Spleen (tissue), 11 donors: ENCODE measurements around the gene PLCH1. TPM values are rescaled to one million over a fixed set of nuclear protein-coding genes. Genes with fewer than 3 reads are reported as not detected.

ENCODE experiments used
- DNase-seq: peaks from one replicate; pipeline ENCODE4 v3.0.0-alpha.2; 2020
- H3K27ac ChIP-seq, 8 donors: fragments of 200-600 bp; sonication (generic) in 7 of 8; 1 replicate in 4 of 8; 2 replicates in 4 of 8; pipeline versions ENCODE4 v1.5.0 to v1.8.0; 2016 to 2021; ENCODE audit warnings: inconsistent platforms in 4 of 8, mild to moderate bottlenecking in 4 of 8, moderate library complexity in 1 of 8
- H3K27me3 ChIP-seq, 7 donors: fragments of 200-600 bp; sonication (generic) in 6 of 7; replicated peaks in 1 of 7; 1 replicate in 4 of 7; 2 replicates in 3 of 7; pipeline versions ENCODE4 v1.5.0 to v1.8.0; 2016 to 2021; ENCODE audit warnings: inconsistent platforms in 3 of 7, mild to moderate bottlenecking in 1 of 7
- H3K36me3 ChIP-seq, 6 donors: fragments of 200-600 bp; sonication (generic) in 5 of 6; 1 replicate in 4 of 6; 2 replicates in 2 of 6; pipeline versions ENCODE4 v1.5.0 to v1.8.0; 2016 to 2021; ENCODE audit warnings: inconsistent platforms in 2 of 6
- H3K4me1 ChIP-seq, 6 donors: fragments of 200-600 bp; sonication (generic) in 5 of 6; 1 replicate in 3 of 6; 2 replicates in 3 of 6; pipeline versions ENCODE4 v1.5.0 to v1.8.0; 2016 to 2021; ENCODE audit warnings: inconsistent platforms in 3 of 6
- H3K4me3 ChIP-seq, 8 donors: fragments of 200-600 bp; sonication (generic) in 7 of 8; 1 replicate in 4 of 8; 2 replicates in 4 of 8; pipeline versions ENCODE4 v1.5.0 to v1.8.0; 2016 to 2021; ENCODE audit warnings: inconsistent platforms in 4 of 8, mild to moderate bottlenecking in 4 of 8, moderate library complexity in 2 of 8
- H3K9me3 ChIP-seq, 8 donors: fragments of 200-600 bp; sonication (generic) in 7 of 8; 1 replicate in 4 of 8; 2 replicates in 4 of 8; pipeline versions ENCODE4 v1.5.0 to v1.8.0; 2016 to 2021; ENCODE audit warnings: inconsistent platforms in 4 of 8
- CTCF ChIP-seq, 11 experiments: fragments of 200-600 bp in 7 of 11; fragments of 450-650 bp in 4 of 11; sonication (generic) in 4 of 11; IDR thresholded peaks in 8 of 11; conservative IDR thresholded peaks in 3 of 11; 1 replicate in 7 of 11; 2 replicates in 4 of 11; pipeline versions ENCODE4 v1.4.0 to v1.8.0; 2016 to 2021; ENCODE audit warnings: antibody characterized with exemption in 11 of 11, inconsistent platforms in 4 of 11, mild to moderate bottlenecking in 1 of 11
- POLR2A ChIP-seq, 3 donors: fragments of 450-650 bp; IDR thresholded peaks; one replicate each; pipeline ENCODE4 v1.5.1; 2017; ENCODE audit warnings: antibody characterized with exemption in 3 of 3, mild to moderate bottlenecking in 1 of 3
- POLR2AphosphoS5 ChIP-seq, 3 donors: sonication (generic); formaldehyde crosslinking; IDR thresholded peaks; one replicate each; pipeline ENCODE4 v1.5.1; 2017; ENCODE audit warnings: antibody characterized with exemption in 3 of 3
- WGBS, 5 donors: extraction: QIAGEN DNeasy Blood & Tissue Kit in 3 of 5; methylation state at CpG; one replicate each; pipeline versions ENCODE4 v1.1.5 to v1.1.7; 2013 to 2018; 5-methylcytosine and 5-hydroxymethylcytosine counted together
- intact Hi-C: fragments of 100-400 bp; cut with DNase I; formaldehyde crosslinking; loops from one replicate; pipeline ENCODE4 v1.15.0; 2023; ENCODE audit warnings: low total_unique reads
- polyA plus RNA-seq, 3 donors: library from polyadenylated mRNA; stranded (reverse); fragments of 200-250 nt; gene quantifications; one replicate each; pipeline ENCODE4 v1.2.1, GENCODE V29; 2013
- total RNA-seq, 7 donors: library from RNA; depleted of rRNA in 3 of 7; stranded (reverse); fragments of >200 nt in 3 of 7; fragmentation: NEBNext Ultra II Directional in 4 of 7; extraction: Animal tissue kit (Norgen Biotek cat#: 25700) in 4 of 7; gene quantifications; one replicate each; pipeline versions ENCODE4 v1.1.0 to v1.2.1, GENCODE V29; 2016 to 2021
- donor health status: healthy with polysubstance abuse.
- donor health status: DM: no; HTN: no; CAD: no; lungs with moderate emphysema.
- donor health status: DM: no; HTN: no; CAD: no.
- donor health status: Bipolar disorder and iron deficiency.
- donor health status: healthy.
- donor health status: DM: no; HTN: no; CAD: no.
- donor health status: DM: yes; HTN: yes; CAD: no.

PLCH1 gene
- total and polyA plus RNA-seq, 10 donors, result 0.02 to 0.37 (median 0.13) TPM; not detected in 1

- DNase-seq, result no peak
Measured at GRCh38 chr3:155556531-155556930, 188.3 kb downstream of the PLCH1 start.

GRCh38 chr3:155555479-155556060 is 189.3 kb downstream of the PLCH1 start:
- Histone ChIP-seq H3K27ac (no peak overlapping the region), H3K27me3 (no peaks in the 10 kb centered on the region), H3K36me3 (no peaks in the 10 kb centered on the region), H3K4me1 (peaks cover 0 to 9% (median 0%) of the 10 kb centered on the region in 6 donors), H3K9me3 (no peaks in the 10 kb centered on the region), H3K4me3 (no peak overlapping the region)
- intact Hi-C loops, result no loop called here
- TF ChIP-seq CTCF (IDR thresholded peaks at IDR 0.05 in 8 of 11, conservative IDR thresholded peaks at IDR 0.05 in 3 of 11), result no peak
- no peak for TF ChIP-seq POLR2AphosphoS5 (IDR thresholded peaks at IDR 0.05)
- TF ChIP-seq POLR2A (IDR thresholded peaks at IDR 0.05), result no peak
- 49 to 65% (median 57%) methylated on average over 2 of the region's 2 CpGs for WGBS, 5 donors
- DNase-seq, result no peak

More at GRCh38 chr3:155556531-155556930, 188.3 kb downstream of the PLCH1 start:
- Histone ChIP-seq H3K27me3 (no peaks in the 10 kb centered on the region), H3K27ac (no peak overlapping the region), H3K9me3 (no peaks in the 10 kb centered on the region), H3K4me3 (no peak overlapping the region), H3K36me3 (no peaks in the 10 kb centered on the region), H3K4me1 (peaks cover 0 to 9% (median 0%) of the 10 kb centered on the region in 6 donors)
- TF ChIP-seq POLR2A (IDR thresholded peaks at IDR 0.05), result no peak
- no peak for TF ChIP-seq CTCF (IDR thresholded peaks at IDR 0.05 in 8 of 11, conservative IDR thresholded peaks at IDR 0.05 in 3 of 11)
- TF ChIP-seq POLR2AphosphoS5 (IDR thresholded peaks at IDR 0.05), result no peak
- WGBS, 5 donors, result 81 to 93% (median 84%) methylated on average over 4 of the region's 4 CpGs
- intact Hi-C loops, result no loop called here

GRCh38 chr3:155554777-155555451 is 190.0 kb downstream of the PLCH1 start:
- no peak for TF ChIP-seq POLR2A (IDR thresholded peaks at IDR 0.05)
- no peak for TF ChIP-seq POLR2AphosphoS5 (IDR thresholded peaks at IDR 0.05)
- TF ChIP-seq CTCF (IDR thresholded peaks at IDR 0.05 in 8 of 11, conservative IDR thresholded peaks at IDR 0.05 in 3 of 11), result no peak
- Histone ChIP-seq H3K4me3 (no peak overlapping the region), H3K27me3 (no peaks in the 10 kb centered on the region), H3K9me3 (no peaks in the 10 kb centered on the region), H3K36me3 (no peaks in the 10 kb centered on the region), H3K27ac (no peak overlapping the region), H3K4me1 (peaks cover 0 to 9% (median 0%) of the 10 kb centered on the region in 6 donors)
- DNase-seq, result no peak
- WGBS, 5 donors, result 8 to 21% (median 17%) methylated on average over 4 of the region's 4 CpGs
- intact Hi-C loops, result no loop called here

- DNase-seq, result no peak
- Histone ChIP-seq H3K27me3 (no peaks in the 10 kb centered on the region), H3K36me3 (no peaks in the 10 kb centered on the region), H3K9me3 (no peaks in the 10 kb centered on the region), H3K27ac (no peak overlapping the region), H3K4me3 (no peak overlapping the region), H3K4me1 (peaks cover 0 to 9% (median 0%) of the 10 kb centered on the region in 6 donors)
- intact Hi-C loops, result no loop called here
- TF ChIP-seq POLR2AphosphoS5 (IDR thresholded peaks at IDR 0.05) (no peak), POLR2A (IDR thresholded peaks at IDR 0.05) (no peak), CTCF (IDR thresholded peaks at IDR 0.05 in 8 of 11, conservative IDR thresholded peaks at IDR 0.05 in 3 of 11) (no peak)
- WGBS, 5 donors, result 18 to 39% (median 23%) methylated on average over 4 of the region's 4 CpGs
Measured at GRCh38 chr3:155553780-155554179, 191.1 kb downstream of the PLCH1 start.
